Coronary artery (tissue), 2 donors: ENCODE data around the gene NAV2.
A peak's percentile ranks its signal among the peaks of the same experiment; 100 is the strongest.

Experiments
- DNase-seq: peaks from one replicate; pipeline ENCODE4 v3.0.0-alpha.2; 2017; ENCODE audit warnings: low spot score
- H3K27ac ChIP-seq, 2 donors: fragments of 200-600 bp; sonication (generic); one replicate each; pipeline ENCODE4 v1.5.1; 2016 to 2019
- H3K4me3 ChIP-seq: fragments of 200-600 bp; sonication (generic); 2 replicates; pipeline ENCODE4 v1.5.1; 2016; ENCODE audit warnings: mild to moderate bottlenecking, moderate library complexity
- TF ChIP-seq, protein P1 (sequence below): fragments of 200-600 bp; sonication (generic); IDR thresholded peaks from one replicate; pipeline ENCODE4 v1.5.1; 2019; ENCODE audit warnings: antibody characterized with exemption

NAV2 gene

DNA sequence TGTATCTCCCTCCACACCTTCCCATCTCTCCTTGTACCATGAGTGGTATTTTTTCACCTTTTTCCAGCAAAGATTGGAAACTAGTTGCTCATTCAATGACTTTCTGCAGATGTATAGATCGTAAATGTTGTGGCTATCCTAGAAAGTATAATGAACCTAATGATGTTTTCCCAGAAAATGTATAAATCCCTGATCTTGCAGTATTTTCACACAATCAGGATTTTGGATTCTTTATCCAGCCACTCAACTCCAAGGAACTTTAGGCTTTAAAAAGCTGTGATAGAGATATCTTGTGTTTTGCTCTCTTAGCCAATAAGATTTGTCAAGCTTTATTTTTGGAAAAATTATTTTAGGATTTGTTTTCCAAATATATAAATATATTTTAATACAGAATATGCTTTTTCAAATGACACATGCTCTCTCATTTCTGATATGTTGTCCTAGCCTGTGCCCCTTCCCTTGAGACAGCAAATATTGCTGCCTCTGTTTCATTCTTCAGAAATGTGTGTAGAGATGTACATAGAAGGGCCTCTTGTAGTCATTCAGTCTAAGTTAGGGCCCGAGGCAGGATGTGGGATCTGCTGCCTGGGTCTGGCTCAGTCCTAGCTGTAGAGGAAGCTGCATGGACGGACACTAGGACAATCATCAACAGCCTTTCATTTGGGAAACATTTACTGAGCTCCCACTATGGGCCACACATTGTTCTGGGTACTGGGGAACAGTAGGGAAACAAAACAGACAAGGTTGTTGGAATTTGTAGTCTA lies 62.4 kb downstream of the NAV2 start:
- peak overlapping the region; percentile 21 to 60 for H3K27ac ChIP-seq
- TF ChIP-seq, protein P1, sequence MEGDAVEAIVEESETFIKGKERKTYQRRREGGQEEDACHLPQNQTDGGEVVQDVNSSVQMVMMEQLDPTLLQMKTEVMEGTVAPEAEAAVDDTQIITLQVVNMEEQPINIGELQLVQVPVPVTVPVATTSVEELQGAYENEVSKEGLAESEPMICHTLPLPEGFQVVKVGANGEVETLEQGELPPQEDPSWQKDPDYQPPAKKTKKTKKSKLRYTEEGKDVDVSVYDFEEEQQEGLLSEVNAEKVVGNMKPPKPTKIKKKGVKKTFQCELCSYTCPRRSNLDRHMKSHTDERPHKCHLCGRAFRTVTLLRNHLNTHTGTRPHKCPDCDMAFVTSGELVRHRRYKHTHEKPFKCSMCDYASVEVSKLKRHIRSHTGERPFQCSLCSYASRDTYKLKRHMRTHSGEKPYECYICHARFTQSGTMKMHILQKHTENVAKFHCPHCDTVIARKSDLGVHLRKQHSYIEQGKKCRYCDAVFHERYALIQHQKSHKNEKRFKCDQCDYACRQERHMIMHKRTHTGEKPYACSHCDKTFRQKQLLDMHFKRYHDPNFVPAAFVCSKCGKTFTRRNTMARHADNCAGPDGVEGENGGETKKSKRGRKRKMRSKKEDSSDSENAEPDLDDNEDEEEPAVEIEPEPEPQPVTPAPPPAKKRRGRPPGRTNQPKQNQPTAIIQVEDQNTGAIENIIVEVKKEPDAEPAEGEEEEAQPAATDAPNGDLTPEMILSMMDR = no peak
- peak; percentile 49 for DNase-seq
- no peak overlapping the region for H3K4me3 ChIP-seq

DNA sequence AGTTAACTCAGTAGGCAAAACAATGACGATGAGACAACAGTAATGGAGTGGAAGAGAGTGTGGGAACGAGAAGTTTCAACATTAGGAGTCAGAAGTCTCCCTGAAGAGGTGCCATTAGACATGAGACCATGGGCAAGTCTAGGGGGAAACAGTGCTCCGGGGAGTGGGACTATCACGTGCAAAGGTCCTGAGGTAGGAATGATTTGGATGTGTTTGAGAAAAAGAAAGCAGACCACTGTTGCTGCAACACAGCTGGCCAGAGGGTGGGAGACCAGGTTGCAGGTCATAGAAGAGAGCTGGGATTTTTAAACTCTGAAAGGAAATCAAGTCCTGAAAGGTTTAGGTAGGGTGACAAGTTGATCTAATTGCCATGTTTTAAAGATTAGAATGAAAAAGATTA lies 63.0 kb downstream of the NAV2 start:
- H3K4me3 ChIP-seq = no peak overlapping the region
- peak; percentile 29 for DNase-seq
- peak overlapping the region; percentile 21 to 60 for H3K27ac ChIP-seq
- TF ChIP-seq, protein P1 = no peak

DNA sequence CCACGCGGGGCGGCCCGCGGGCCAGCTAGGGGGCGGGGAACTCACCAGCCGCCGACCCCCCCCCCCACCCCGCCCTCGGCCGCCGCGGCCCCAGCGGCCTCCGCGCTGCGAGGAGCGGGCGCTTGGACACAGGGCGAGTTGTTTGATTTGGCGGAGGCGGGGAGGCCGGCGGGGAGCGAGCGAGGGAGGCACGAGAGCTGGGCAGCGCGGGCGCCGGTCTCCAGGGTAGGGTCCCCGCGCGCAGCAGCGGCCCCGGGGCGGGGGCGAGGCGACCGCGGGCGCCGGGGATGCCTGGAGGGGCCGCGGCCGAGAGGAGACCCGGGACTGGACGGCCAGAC lies 64.4 kb downstream of the NAV2 start:
- Histone ChIP-seq H3K27ac (peak overlapping the region; percentile 16 to 43), H3K4me3 (peak overlapping the region; percentile 80)
- TF ChIP-seq, protein P1 = no peak
- DNase-seq = peak; percentile 74

DNA sequence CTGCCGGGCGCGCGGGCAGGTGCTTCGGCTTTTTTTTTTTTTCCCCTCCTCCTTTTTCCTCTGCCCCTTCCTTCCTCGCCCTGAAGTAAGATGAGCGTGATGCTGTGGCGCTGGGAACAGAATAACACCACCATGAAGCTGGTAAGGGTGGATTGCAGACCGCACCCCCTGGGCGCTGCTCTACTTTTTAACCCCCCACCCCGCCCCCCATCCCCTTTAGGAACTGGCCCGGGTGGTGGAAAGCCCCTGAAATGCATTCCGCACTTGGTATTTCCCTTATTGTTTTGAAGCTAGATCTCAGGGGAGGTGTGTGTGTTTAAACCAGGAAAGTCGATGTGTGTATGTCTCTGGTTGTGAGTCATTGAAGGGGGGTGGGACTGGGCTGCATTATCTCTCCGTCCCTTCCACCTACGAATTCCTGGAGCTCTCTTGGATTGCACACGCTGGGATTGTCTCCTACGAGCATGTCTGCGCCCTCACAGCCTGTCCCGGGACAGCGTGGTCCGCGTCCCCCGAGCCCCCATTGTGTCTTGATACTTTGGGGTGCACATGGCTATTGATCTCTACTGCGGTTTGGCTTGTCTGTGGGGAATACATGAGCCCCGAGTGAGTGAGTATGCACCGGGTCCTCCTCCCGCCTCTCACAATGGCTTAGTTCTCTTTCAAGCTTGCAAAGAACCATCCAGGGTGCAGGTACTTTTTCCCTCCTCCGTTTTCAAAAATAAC lies 64.9 kb downstream of the NAV2 start:
- DNase-seq = peak; percentile 66

DNA sequence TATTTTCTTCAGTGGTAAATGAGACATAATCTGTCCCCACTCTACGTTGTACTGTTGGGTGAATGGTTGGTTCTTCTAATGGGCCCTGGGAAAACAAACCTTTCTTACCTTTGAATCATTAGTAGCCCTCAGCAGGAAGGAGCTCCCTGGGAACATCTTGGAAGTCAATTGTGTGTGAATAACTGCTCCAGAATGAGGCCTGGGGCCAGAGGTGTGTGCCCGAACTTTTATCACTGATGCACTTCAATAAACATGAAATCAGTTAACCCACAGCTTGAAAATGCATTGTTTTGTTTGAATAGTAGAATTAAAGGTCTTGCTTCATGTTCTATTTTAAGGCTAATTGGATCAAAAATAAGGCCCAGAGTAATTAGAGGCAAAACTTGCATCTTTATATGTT lies 67.1 kb downstream of the NAV2 start:
- Histone ChIP-seq H3K27ac (no peak overlapping the region), H3K4me3 (no peak overlapping the region)
- TF ChIP-seq, protein P1 = no peak
- peak; percentile 5 for DNase-seq

More for the DNA sequence above, 64.9 kb downstream of the NAV2 start:
- TF ChIP-seq, protein P1 = no peak
- Histone ChIP-seq H3K27ac (peak overlapping the region; percentile 16 to 43), H3K4me3 (peak overlapping the region; percentile 80)

DNA sequence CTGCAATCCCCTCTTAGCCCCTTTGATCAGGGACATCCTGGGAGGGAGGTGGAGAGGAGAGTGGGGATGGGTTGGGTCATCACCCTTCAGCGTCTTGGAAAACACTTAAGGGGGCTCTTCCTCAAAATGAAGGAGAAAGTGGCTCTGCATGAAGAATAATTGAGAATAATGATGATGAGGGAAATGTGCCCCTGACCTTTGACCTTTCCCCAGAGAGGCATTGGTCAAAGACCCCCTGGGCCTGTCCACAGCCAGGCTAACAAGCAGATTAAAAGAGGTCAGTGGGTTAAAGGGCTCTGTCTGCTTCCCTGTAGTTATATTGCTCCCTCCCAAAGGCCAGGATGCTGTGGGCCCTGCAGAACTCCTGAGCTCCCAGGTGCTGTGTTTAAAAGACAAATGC lies 68.7 kb downstream of the NAV2 start:
- Histone ChIP-seq H3K27ac (no peak overlapping the region), H3K4me3 (no peak overlapping the region)
- no peak for DNase-seq
- TF ChIP-seq, protein P1 = no peak

DNA sequence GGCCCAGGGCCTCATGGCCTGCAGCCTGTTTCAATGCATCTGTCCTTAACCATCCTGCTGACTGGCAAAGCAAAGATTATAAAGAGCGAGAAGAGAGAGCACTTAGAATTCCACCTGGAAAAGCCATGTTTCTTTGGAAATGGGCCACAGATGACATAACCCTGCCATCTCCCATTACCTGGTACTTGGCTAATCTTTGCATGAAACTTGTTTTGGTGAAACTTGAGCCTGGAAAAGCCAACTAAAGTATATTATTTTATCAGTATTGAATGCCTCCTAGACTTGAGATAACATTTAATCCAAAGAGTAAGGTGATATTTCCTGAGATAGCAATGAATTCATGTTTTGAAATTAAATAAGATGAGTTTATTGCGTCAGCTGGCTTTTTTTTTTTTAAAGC lies 72.6 kb downstream of the NAV2 start:
- TF ChIP-seq, protein P1 = no peak
- H3K27ac ChIP-seq = no peak overlapping the region
- DNase-seq = no peak
- no peak overlapping the region for H3K4me3 ChIP-seq
